IPS-NIHi7 (cell line): Measurements from ENCODE around the gene TMEM217.

ENCODE experiments used
- DNase-seq: peaks from one replicate; pipeline ENCODE4 v3.0.0; 2012; ENCODE audit warnings: mixed read lengths; ENCODE audit errors: extremely low spot score

Gene TMEM217

GRCh38 chr6:37280162-37280887 lies 22.4 kb upstream of the TMEM217 start:
- DNase-seq, result no peak

- DNase-seq, result no peak
Observed at GRCh38 chr6:37279366-37280134, 21.6 kb upstream of the TMEM217 start.

GRCh38 chr6:37277001-37277409 lies 19.1 kb upstream of the TMEM217 start:
- DNase-seq, result no peak

GRCh38 chr6:37275350-37275749 lies 17.4 kb upstream of the TMEM217 start:
- no peak for DNase-seq

- DNase-seq, result no peak
Observed at GRCh38 chr6:37273690-37274089, 15.7 kb upstream of the TMEM217 start.

GRCh38 chr6:37272834-37273566 lies 15.1 kb upstream of the TMEM217 start:
- DNase-seq, result no peak

- DNase-seq, result no peak
Observed at GRCh38 chr6:37269105-37269504, 11.2 kb upstream of the TMEM217 start.

GRCh38 chr6:37265860-37266259 lies 7.9 kb upstream of the TMEM217 start:
- DNase-seq, result no peak

- no peak for DNase-seq
Observed at GRCh38 chr6:37265001-37265400, 7.1 kb upstream of the TMEM217 start.

- no peak for DNase-seq
Observed at GRCh38 chr6:37262446-37263026, 4.6 kb upstream of the TMEM217 start.

- DNase-seq, result no peak
Observed at GRCh38 chr6:37261198-37261597, 3.3 kb upstream of the TMEM217 start.

- no peak for DNase-seq
Observed at GRCh38 chr6:37260444-37260843, 2.5 kb upstream of the TMEM217 start.

GRCh38 chr6:37260040-37260439 lies 2.1 kb upstream of the TMEM217 start:
- DNase-seq, result no peak

- DNase-seq, result no peak
Observed at GRCh38 chr6:37259191-37259590, 1.2 kb upstream of the TMEM217 start.

- no peak for DNase-seq
Observed at GRCh38 chr6:37258405-37259105, 611 bp upstream of the TMEM217 start.

- DNase-seq, result no peak
Observed at GRCh38 chr6:37257320-37257633, 667 bp downstream of the TMEM217 start.

- no peak for DNase-seq
Observed at GRCh38 chr6:37256692-37257319, 1.1 kb downstream of the TMEM217 start.

- no peak for DNase-seq
Observed at GRCh38 chr6:37254881-37255280, 3.1 kb downstream of the TMEM217 start.

GRCh38 chr6:37253486-37254007 lies 4.4 kb downstream of the TMEM217 start:
- no peak for DNase-seq

- DNase-seq, result no peak
Observed at GRCh38 chr6:37251211-37251780, 6.6 kb downstream of the TMEM217 start.
